A673 (cell line): ENCODE results near the gene CDC42EP5. TPM values are rescaled to one million over a fixed set of nuclear protein-coding genes. Genes with fewer than 3 reads are reported as not detected.

ENCODE experiments used
- BruUV-seq: library from RNA; stranded (reverse); fragments of 400-500 nt; replicated peaks from 2 replicates; lab custom pipeline; 2021; lab: Mats Ljungman, UMichigan
- CTCF ChIA-PET: fragments of 300-600 bp; sonication (Branson Sonifier 250); formaldehyde crosslinking; loops from one replicate; lab custom pipeline; 2022; ENCODE audit warnings: antibody characterized with exemption; lab: Charles Lee
- POLR2A ChIA-PET: fragments of 300-600 bp; sonication (Branson Sonifier 250); formaldehyde crosslinking; loops from one replicate; lab custom pipeline; 2022; ENCODE audit warnings: antibody characterized with exemption; ENCODE audit not compliant: low non-redundant PET; lab: Charles Lee
- DNase-seq: peaks from one replicate; pipeline ENCODE4 v3.0.0-alpha.2; 2015; ENCODE audit warnings: low spot score
- H3K27ac ChIP-seq: fragments of 200-600 bp; sonication (generic); 2 replicates; pipeline ENCODE4 v1.5.1; 2016; ENCODE audit warnings: mixed run types, low read depth, mild to moderate bottlenecking, mixed read lengths, antibody characterized with exemption, low read length; ENCODE audit not compliant: poor library complexity, severe bottlenecking
- H3K27me3 ChIP-seq: fragments of 200-600 bp; sonication (generic); replicated peaks from 2 replicates; pipeline ENCODE4 v1.6.1; 2017; ENCODE audit warnings: mixed run types, low read depth, mild to moderate bottlenecking, mixed read lengths, antibody characterized with exemption, low read length; ENCODE audit not compliant: insufficient read depth, poor library complexity
- H3K36me3 ChIP-seq: fragments of 200-600 bp; sonication (generic); 2 replicates; pipeline ENCODE4 v1.6.1; 2016; ENCODE audit warnings: mixed run types, mild to moderate bottlenecking, mixed read lengths, antibody characterized with exemption, low read length; ENCODE audit not compliant: insufficient read depth, poor library complexity, severe bottlenecking
- H3K4me1 ChIP-seq: fragments of 200-600 bp; sonication (generic); 2 replicates; pipeline ENCODE4 v1.6.1; 2017; ENCODE audit warnings: mixed run types, mild to moderate bottlenecking, mixed read lengths, antibody characterized with exemption, low read length; ENCODE audit not compliant: insufficient read depth, poor library complexity, severe bottlenecking
- H3K4me3 ChIP-seq: fragments of 200-600 bp; sonication (generic); 2 replicates; pipeline ENCODE4 v1.5.1; 2016; ENCODE audit warnings: low read depth, mixed run types, mild to moderate bottlenecking, mixed read lengths, low read length; ENCODE audit not compliant: poor library complexity, severe bottlenecking
- H3K9me3 ChIP-seq: fragments of 200-600 bp; sonication (generic); 2 replicates; pipeline ENCODE4 v1.6.1; 2016; ENCODE audit warnings: mixed run types, low read depth, mild to moderate bottlenecking, mixed read lengths, antibody characterized with exemption, low read length; ENCODE audit not compliant: poor library complexity, severe bottlenecking
- EZH2 ChIP-seq: fragments of 200-600 bp; sonication (generic); IDR thresholded peaks from 2 replicates; pipeline ENCODE4 v1.6.1; 2017; ENCODE audit warnings: borderline replicate concordance, low read depth, mild to moderate bottlenecking, mixed read lengths, antibody characterized with exemption, low read length; ENCODE audit not compliant: poor library complexity, severe bottlenecking
- intact Hi-C: fragments of 100-400 bp; cut with micrococcal nuclease; formaldehyde crosslinking; loops from one replicate; pipeline ENCODE4 v1.10.0; 2022; ENCODE audit not compliant: unreplicated experiment
- total RNA-seq: library from RNA; stranded (reverse); gene quantifications from 2 replicates; pipeline ENCODE4 v1.2.3, GENCODE V29; 2021
- TF ChIP-seq, protein P1 (sequence below): fragments of 300-800, 200-600 bp; sonication (generic); conservative IDR thresholded peaks from 2 replicates; pipeline ENCODE4 v1.5.1; 2017; ENCODE audit warnings: low read depth, mild to moderate bottlenecking, antibody characterized with exemption, low read length, moderate library complexity, mixed read lengths

CDC42EP5 gene
- total RNA-seq, 1 experiment from 2014 or later, result 111 TPM

DNA sequence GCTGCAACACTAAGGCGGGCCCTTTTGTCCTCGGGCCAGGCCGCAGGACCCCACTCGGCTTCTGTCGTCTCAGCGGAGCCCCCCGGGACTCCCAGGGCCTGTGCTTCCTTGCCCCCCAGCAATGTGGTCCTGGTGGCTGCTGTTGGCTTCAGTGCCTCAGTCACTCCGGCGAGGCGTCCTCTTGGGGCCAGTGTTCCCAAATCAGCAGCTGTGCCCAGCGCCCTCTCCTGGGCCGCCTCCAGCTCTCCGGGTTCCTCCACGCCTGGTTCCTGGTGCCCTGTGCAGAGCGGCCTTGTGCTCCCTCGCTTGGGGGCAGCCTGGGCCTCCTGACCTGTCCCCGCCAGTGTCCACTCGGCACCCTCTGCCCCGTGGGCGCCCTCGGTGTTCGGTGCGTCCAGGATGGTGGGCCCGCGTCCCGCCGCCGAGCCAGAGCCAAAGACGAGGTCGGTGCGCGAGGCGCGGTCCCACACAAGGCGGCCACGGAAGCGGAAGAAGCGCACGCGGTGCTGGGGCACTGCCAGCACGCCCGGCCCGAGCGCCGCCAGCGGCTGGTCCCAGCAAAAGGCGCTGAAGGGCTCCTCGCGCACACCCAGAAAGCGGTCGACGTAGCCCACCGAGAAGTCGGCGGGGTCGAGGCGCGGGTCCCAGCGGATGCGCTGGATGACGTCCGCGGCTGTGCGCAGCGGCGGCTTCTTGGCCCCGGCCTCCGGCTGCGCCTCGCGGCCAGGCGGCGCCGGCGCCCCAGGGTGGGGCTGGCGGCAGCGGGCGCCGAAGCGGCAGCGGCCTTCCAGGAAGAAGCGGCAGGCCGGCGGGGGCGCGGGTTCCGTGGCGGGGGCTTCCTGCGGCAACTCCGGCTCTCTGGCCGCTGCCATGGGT, 10.2 kb downstream of the CDC42EP5 start:
- BruUV-seq, result no TSS peak
- no peak for TF ChIP-seq EZH2
- TF ChIP-seq, protein P1, sequence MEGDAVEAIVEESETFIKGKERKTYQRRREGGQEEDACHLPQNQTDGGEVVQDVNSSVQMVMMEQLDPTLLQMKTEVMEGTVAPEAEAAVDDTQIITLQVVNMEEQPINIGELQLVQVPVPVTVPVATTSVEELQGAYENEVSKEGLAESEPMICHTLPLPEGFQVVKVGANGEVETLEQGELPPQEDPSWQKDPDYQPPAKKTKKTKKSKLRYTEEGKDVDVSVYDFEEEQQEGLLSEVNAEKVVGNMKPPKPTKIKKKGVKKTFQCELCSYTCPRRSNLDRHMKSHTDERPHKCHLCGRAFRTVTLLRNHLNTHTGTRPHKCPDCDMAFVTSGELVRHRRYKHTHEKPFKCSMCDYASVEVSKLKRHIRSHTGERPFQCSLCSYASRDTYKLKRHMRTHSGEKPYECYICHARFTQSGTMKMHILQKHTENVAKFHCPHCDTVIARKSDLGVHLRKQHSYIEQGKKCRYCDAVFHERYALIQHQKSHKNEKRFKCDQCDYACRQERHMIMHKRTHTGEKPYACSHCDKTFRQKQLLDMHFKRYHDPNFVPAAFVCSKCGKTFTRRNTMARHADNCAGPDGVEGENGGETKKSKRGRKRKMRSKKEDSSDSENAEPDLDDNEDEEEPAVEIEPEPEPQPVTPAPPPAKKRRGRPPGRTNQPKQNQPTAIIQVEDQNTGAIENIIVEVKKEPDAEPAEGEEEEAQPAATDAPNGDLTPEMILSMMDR, result peak; percentile 69
- peak; percentile 84 for DNase-seq
- ChIA-PET POLR2A (interaction anchor here (1.0 kb wide), 1 partner anchor 10 kb away, joined by 3 read pairs; the partner anchor contains the start of gene CDC42EP5), CTCF (interaction anchor here (0.7 to 1.0 kb wide), 2 partner anchors 10 to 14 kb away, joined by 3 read pairs; partner anchors contain the start of genes CDC42EP5 and LENG8)
- H3K27me3 ChIP-seq, result no peaks in the 10 kb centered on the region
- peak overlapping the region; percentile 97 for H3K27ac ChIP-seq
- peaks cover 29% of the 10 kb centered on the region for H3K36me3 ChIP-seq
- H3K4me1 ChIP-seq, result peaks cover 30% of the 10 kb centered on the region
- H3K4me3 ChIP-seq, result peak overlapping the region; percentile 66
- intact Hi-C loops, result no loop called here
- no peaks in the 10 kb centered on the region for H3K9me3 ChIP-seq

DNA sequence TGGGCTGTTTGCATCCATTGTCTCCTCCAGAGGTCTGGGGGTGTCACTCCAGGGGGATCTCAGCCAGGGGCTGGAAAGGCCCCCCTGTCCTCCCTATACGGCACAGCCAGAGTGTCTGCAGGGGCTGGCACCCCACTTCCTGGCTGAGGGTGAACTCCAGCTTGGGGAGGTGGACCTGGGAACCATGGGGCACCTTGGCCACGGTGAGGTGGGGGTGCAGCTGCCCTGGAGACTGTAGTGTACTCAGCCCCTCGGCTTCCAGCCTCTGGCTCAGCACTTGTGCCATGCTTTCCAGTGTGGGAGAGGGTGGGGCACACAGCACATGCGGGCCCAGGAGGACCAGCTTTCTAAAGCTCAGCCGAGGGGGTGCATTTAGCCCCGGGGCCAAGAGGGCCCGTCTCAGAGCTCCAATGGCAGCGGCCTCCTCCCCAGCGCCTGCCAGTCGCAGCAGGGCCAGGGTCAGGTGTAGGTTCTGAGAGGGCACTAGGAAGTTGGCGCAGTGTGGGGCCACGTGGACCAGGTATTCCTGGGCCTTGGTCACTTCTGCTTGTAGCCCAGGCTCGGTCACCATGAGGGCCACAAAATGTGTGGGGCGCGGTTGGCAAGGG, 10.9 kb downstream of the CDC42EP5 start:
- H3K4me3 ChIP-seq, result peak overlapping the region; percentile 66
- DNase-seq, result peak; percentile 37
- H3K27me3 ChIP-seq, result no peaks in the 10 kb centered on the region
- BruUV-seq, result no TSS peak
- H3K4me1 ChIP-seq, result peaks cover 30% of the 10 kb centered on the region
- intact Hi-C loops, result no loop called here
- peak overlapping the region; percentile 97 for H3K27ac ChIP-seq
- ChIA-PET CTCF (interaction anchor here (0.7 to 1.0 kb wide), 2 partner anchors 11 to 13 kb away, joined by 3 read pairs; partner anchors contain the start of genes CDC42EP5 and LENG8), POLR2A (interaction anchor here (0.7 kb wide), 2 partner anchors 12 to 1158 kb away, joined by 10 to 12 read pairs; no protein-coding TSS in a partner anchor)
- peaks cover 35% of the 10 kb centered on the region for H3K36me3 ChIP-seq
- no peak for TF ChIP-seq EZH2
- TF ChIP-seq, protein P1, result no peak
- H3K9me3 ChIP-seq, result no peaks in the 10 kb centered on the region

DNA sequence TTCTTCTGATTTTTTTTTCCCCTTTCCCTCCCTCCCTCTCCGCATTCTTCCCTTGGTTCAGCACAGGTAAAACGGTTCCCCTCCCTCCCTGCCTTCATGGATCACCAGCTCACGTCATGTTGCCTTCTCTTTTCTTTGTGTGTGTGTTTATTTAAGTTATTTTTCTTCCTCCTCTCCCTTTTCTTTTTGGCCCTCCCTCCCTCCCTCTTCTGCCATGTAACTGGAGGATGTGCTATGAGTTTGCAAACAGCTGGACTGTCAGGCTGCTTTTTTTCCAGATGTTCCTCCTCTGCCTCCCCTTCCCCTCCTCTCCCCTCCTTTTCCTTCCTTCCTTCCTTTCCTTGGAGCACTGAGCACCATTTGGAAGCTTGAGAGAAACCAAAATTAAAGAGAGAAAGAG, 11.5 kb downstream of the CDC42EP5 start:
- POLR2A ChIA-PET, result interaction anchor here (0.7 kb wide), 2 partner anchors 12 to 1159 kb away, joined by 10 to 12 read pairs; no protein-coding TSS in a partner anchor
- no TSS peak for BruUV-seq
- Histone ChIP-seq H3K27me3 (no peaks in the 10 kb centered on the region), H3K4me1 (peaks cover 30% of the 10 kb centered on the region), H3K9me3 (no peaks in the 10 kb centered on the region), H3K27ac (peak overlapping the region; percentile 97), H3K36me3 (peaks cover 41% of the 10 kb centered on the region), H3K4me3 (peak overlapping the region; percentile 66)
- intact Hi-C loops, result no loop called here
- no peak for TF ChIP-seq EZH2
- TF ChIP-seq, protein P1, result no peak
- DNase-seq, result peak; percentile 45
- CTCF ChIA-PET, result no interaction called here
